B cell (primary cell): ENCODE data around the gene SS18L1. TPM values are rescaled to one million over a fixed set of nuclear protein-coding genes. Genes with fewer than 3 reads are reported as not detected.

Source experiments
- ATAC-seq: fragments of 200-7000 bp; cut with Tn5 transposase; one replicate; pipeline ENCODE4 v1.10.0; 2021; ENCODE audit warnings: low read depth, mild to moderate bottlenecking, moderate number of reproducible peaks, moderate library complexity
- CTCF ChIA-PET: fragments of 350-600 bp; sonication (Branson Sonifier 250); formaldehyde crosslinking; loops from one replicate; lab custom pipeline; 2021; ENCODE audit warnings: antibody characterized with exemption, inconsistent platforms; lab: Charles Lee
- POLR2A ChIA-PET: fragments of 350-600 bp; sonication (Branson Sonifier 250); formaldehyde crosslinking; loops from one replicate; lab custom pipeline; 2021; ENCODE audit warnings: antibody characterized with exemption; lab: Charles Lee
- DNase-seq: peaks from one replicate; pipeline ENCODE4 v3.0.0; 2013
- H2AFZ ChIP-seq: 2 replicates; pipeline ENCODE4 v1.6.1; 2012; ENCODE audit warnings: mild to moderate bottlenecking, low read depth, low read length; ENCODE audit not compliant: insufficient read depth, poor library complexity, severe bottlenecking
- H3K27ac ChIP-seq, 2 donors: 1 replicate in 1 of 2; 2 replicates in 1 of 2; pipeline ENCODE4 v1.5.1; 2012 to 2013; ENCODE audit warnings: low read length in 2 of 2, mild to moderate bottlenecking in 2 of 2, moderate library complexity in 1 of 2
- H3K27me3 ChIP-seq, 4 experiments: fragments of 200-600 bp in 1 of 4; sonication (generic) in 1 of 4; replicated peaks in 1 of 4; 1 replicate in 2 of 4; 2 replicates in 2 of 4; pipeline versions ENCODE4 v1.6.1 to v1.7.0; 2013 to 2016; ENCODE audit warnings: low read length in 3 of 4, mild to moderate bottlenecking in 2 of 4, mixed read lengths in 1 of 4, moderate library complexity in 1 of 4; ENCODE audit not compliant: insufficient read depth in 4 of 4, control insufficient read depth in 3 of 4; ENCODE audit errors: control extremely low read depth in 1 of 4
- H3K36me3 ChIP-seq, 2 experiments: replicated peaks in 1 of 2; 1 replicate in 1 of 2; 2 replicates in 1 of 2; pipeline versions ENCODE4 v1.6.1 to v1.7.1; 2013; ENCODE audit warnings: low read length in 1 of 2; ENCODE audit not compliant: insufficient read depth in 2 of 2, control insufficient read depth in 1 of 2; ENCODE audit errors: control extremely low read depth in 1 of 2, extremely low read depth in 1 of 2
- H3K4me1 ChIP-seq, 2 donors: fragments of 200-600 bp in 1 of 2; sonication (generic) in 1 of 2; 1 replicate in 1 of 2; 2 replicates in 1 of 2; pipeline versions ENCODE4 v1.5.1 to v1.6.1; 2013 to 2017; ENCODE audit warnings: low read length in 2 of 2; ENCODE audit not compliant: control insufficient read depth in 2 of 2, insufficient read depth in 2 of 2
- H3K4me2 ChIP-seq: replicated peaks from 2 replicates; pipeline ENCODE3; 2012; ENCODE audit warnings: mild to moderate bottlenecking, low read depth, low read length; ENCODE audit not compliant: poor library complexity, severe bottlenecking
- H3K4me3 ChIP-seq, 5 experiments: fragments of 200-600 bp in 1 of 5; sonication (generic) in 1 of 5; 1 replicate in 3 of 5; 2 replicates in 2 of 5; pipeline versions ENCODE4 v1.5.1 to v1.7.0; 2011 to 2016; ENCODE audit warnings: low read length in 4 of 5, mild to moderate bottlenecking in 4 of 5, low read depth in 2 of 5, control low read depth in 1 of 5, moderate library complexity in 1 of 5; ENCODE audit not compliant: insufficient read depth in 1 of 5; ENCODE audit errors: control extremely low read depth in 1 of 5, extremely low read depth in 1 of 5
- H3K79me2 ChIP-seq: fragments of 200-600 bp; sonication (generic); one replicate; pipeline ENCODE4 v1.6.0; 2016; ENCODE audit warnings: low read length; ENCODE audit not compliant: control insufficient read depth, insufficient read depth
- H3K9ac ChIP-seq: fragments of 200-600 bp; sonication (generic); 2 replicates; pipeline ENCODE4 v1.6.1; 2017; ENCODE audit warnings: mild to moderate bottlenecking, low read length, moderate library complexity
- H3K9me3 ChIP-seq, 3 donors: one replicate each; pipeline versions ENCODE4 v1.6.1 to v1.7.1; 2013; ENCODE audit warnings: low read length in 2 of 3; ENCODE audit not compliant: control insufficient read depth in 2 of 3, insufficient read depth in 1 of 3; ENCODE audit errors: control extremely low read depth in 1 of 3
- H4K20me1 ChIP-seq: 2 replicates; pipeline ENCODE4 v1.6.0; 2012; ENCODE audit warnings: mild to moderate bottlenecking, low read length; ENCODE audit not compliant: insufficient read depth, control insufficient read depth, poor library complexity, severe bottlenecking
- H3K27ac Mint-ChIP-seq: one replicate; pipeline ENCODE4 v1.8.0; 2021; ENCODE audit warnings: mixed read lengths
- H3K27me3 Mint-ChIP-seq: one replicate; pipeline ENCODE4 v1.8.0; 2021; ENCODE audit warnings: mixed read lengths
- H3K4me1 Mint-ChIP-seq: one replicate; pipeline ENCODE4 v1.8.0; 2021; ENCODE audit warnings: mixed read lengths
- H3K4me3 Mint-ChIP-seq: one replicate; pipeline ENCODE4 v1.8.0; 2021; ENCODE audit warnings: mixed read lengths
- H3K9me3 Mint-ChIP-seq: one replicate; pipeline ENCODE4 v1.8.0; 2022; ENCODE audit warnings: mixed read lengths; ENCODE audit not compliant: insufficient read depth
- CTCF ChIP-seq: fragments of 200-600 bp; IDR thresholded peaks from one replicate; pipeline ENCODE4 v1.8.0; 2022; ENCODE audit warnings: antibody characterized with exemption, mild to moderate bottlenecking
- EZH2 ChIP-seq: IDR thresholded peaks from 2 replicates; pipeline ENCODE4 v1.6.1; 2012; ENCODE audit warnings: borderline replicate concordance, low read depth, mild to moderate bottlenecking, moderate library complexity, low read length; ENCODE audit not compliant: insufficient read depth, poor library complexity, severe bottlenecking
- WGBS: methylation state at CpG from one replicate; pipeline ENCODE4 v1.1.5; 2013; ENCODE audit warnings: missing lambda C conversion rate; ENCODE audit not compliant: insufficient coverage; 5-methylcytosine and 5-hydroxymethylcytosine counted together
- intact Hi-C: fragments of 100-400 bp; cut with micrococcal nuclease; formaldehyde crosslinking; loops from one replicate; pipeline ENCODE4 v1.10.0; 2022
- polyA plus RNA-seq: library from polyadenylated mRNA; depleted of rRNA; stranded (reverse); fragments of >200 nt; gene quantifications from 2 replicates; pipeline ENCODE4 v1.2.3, GENCODE V29; 2012
- total RNA-seq, 2 donors: library from RNA; stranded (reverse); fragments of 120-200 nt in 1 of 2; gene quantifications; 1 replicate in 1 of 2; 2 replicates in 1 of 2; pipeline versions ENCODE4 v1.2.3 to v1.2.4, GENCODE V29; 2013 to 2022

The SS18L1 gene
- total and polyA plus RNA-seq, 2 donors (not counting 1 experiment from before 2014, with no cell fraction given): 15.4 to 20.7 TPM

DNA sequence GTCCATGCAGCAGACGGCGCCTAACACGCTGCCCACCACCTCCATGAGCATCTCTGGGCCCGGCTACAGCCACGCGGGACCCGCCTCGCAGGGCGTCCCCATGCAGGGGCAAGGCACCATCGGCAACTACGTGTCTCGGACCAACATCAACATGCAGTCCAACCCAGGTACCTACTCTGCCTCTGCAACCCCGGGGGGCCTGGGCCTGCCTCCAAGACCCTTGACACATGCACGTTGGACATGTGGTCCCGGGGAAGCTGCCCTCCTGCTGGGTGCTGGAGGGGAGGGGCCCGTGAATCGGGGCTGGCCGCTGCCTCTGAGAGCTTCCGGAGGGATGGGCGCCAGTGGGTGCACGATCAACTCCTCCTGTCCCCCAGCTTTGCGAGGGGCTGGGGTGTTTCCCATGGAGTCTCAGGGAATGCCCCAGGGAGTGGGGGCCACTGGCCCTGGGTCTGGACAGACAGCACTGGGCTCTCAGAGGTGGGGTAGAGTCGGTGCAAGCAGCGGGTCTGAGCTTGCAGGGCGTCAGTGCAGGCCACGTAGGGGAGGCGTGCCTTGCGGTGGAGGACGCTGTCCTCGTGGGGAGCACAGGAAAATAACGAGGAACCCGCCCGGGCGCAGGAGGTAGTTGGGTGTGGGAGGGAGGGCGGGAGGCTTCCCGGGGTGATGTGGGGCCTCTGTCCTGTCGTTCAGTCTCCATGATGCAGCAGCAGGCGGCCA is 19.4 kb downstream of the SS18L1 start:
- H3K36me3 ChIP-seq: peaks cover 0 to 25% of the 10 kb centered on the region in 2 experiments

More for the DNA sequence above, 19.4 kb downstream of the SS18L1 start:
- H4K20me1 ChIP-seq: peaks cover 12% of the 10 kb centered on the region
- no peaks in the 10 kb centered on the region for H3K4me1 Mint-ChIP-seq
- no peaks in the 10 kb centered on the region for H3K9me3 Mint-ChIP-seq
- H3K27me3 ChIP-seq: no peaks in the 10 kb centered on the region
- H3K4me1 ChIP-seq: no peaks in the 10 kb centered on the region
- H3K27me3 Mint-ChIP-seq: no peaks in the 10 kb centered on the region
- H2AFZ ChIP-seq: no peak overlapping the region
- no peak overlapping the region for H3K4me3 ChIP-seq
- over 99% methylated on average over 32 of the region's 38 CpGs for WGBS
- CTCF ChIA-PET: no interaction called here
- H3K9ac ChIP-seq: no peak overlapping the region
- H3K27ac Mint-ChIP-seq: no peak overlapping the region
- H3K4me2 ChIP-seq: no peak overlapping the region
- ATAC-seq: no peak
- no peak overlapping the region for H3K4me3 Mint-ChIP-seq
- H3K27ac ChIP-seq: no peak overlapping the region
- TF ChIP-seq CTCF (no peak), EZH2 (no peak)
- intact Hi-C loops: no loop called here
- DNase-seq: no peak
- POLR2A ChIA-PET: no interaction called here
- H3K79me2 ChIP-seq: peaks cover 4% of the 10 kb centered on the region
- H3K9me3 ChIP-seq: no peaks in the 10 kb centered on the region
